OCI-LY3 (cell line): ENCODE results near the gene NDST1.

Source experiments
- EZH2phosphoT487 ChIP-seq: fragments of 200-600 bp; shearing (Covaris generic); IDR thresholded peaks from 2 replicates; pipeline ENCODE4 v1.6.1; 2018; ENCODE audit warnings: antibody characterized with exemption, mixed run types, low read depth
- TF ChIP-seq, protein P1 (sequence below): fragments of 200-600, 300-600 bp; sonication (generic); IDR thresholded peaks from 2 replicates; pipeline ENCODE4 v1.5.1; 2014; ENCODE audit warnings: antibody characterized with exemption, low read length, low read depth

- TF ChIP-seq, protein P1, sequence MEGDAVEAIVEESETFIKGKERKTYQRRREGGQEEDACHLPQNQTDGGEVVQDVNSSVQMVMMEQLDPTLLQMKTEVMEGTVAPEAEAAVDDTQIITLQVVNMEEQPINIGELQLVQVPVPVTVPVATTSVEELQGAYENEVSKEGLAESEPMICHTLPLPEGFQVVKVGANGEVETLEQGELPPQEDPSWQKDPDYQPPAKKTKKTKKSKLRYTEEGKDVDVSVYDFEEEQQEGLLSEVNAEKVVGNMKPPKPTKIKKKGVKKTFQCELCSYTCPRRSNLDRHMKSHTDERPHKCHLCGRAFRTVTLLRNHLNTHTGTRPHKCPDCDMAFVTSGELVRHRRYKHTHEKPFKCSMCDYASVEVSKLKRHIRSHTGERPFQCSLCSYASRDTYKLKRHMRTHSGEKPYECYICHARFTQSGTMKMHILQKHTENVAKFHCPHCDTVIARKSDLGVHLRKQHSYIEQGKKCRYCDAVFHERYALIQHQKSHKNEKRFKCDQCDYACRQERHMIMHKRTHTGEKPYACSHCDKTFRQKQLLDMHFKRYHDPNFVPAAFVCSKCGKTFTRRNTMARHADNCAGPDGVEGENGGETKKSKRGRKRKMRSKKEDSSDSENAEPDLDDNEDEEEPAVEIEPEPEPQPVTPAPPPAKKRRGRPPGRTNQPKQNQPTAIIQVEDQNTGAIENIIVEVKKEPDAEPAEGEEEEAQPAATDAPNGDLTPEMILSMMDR = no peak
- no peak for TF ChIP-seq EZH2phosphoT487
Measured at GRCh38 chr5:150573867-150574817, 66.2 kb downstream of the NDST1 start.
